BLaER1 treated with 17β-estradiol and CSF1 and Interleukin-3, amounts not matched to agents 10 nM and 100 nM (cell line): ENCODE data around the gene PNPLA3.

ENCODE experiments used
- H3K27ac ChIP-seq, 11 experiments: shearing (Covaris generic); formaldehyde crosslinking; 2 replicates each; pipeline ENCODE4 v1.8.1; 2022
- H3K27me3 ChIP-seq, 11 experiments: shearing (Covaris generic); formaldehyde crosslinking; 2 replicates each; pipeline ENCODE4 v1.8.1; 2022
- H3K36me3 ChIP-seq, 11 experiments: shearing (Covaris generic); formaldehyde crosslinking; 2 replicates each; pipeline ENCODE4 v1.8.1; 2022
- H3K4me1 ChIP-seq, 10 experiments: shearing (Covaris generic); formaldehyde crosslinking; 2 replicates each; pipeline ENCODE4 v1.8.1; 2022
- H3K4me2 ChIP-seq, 11 experiments: shearing (Covaris generic); formaldehyde crosslinking; 2 replicates each; pipeline ENCODE4 v1.8.1; 2022
- H3K4me3 ChIP-seq, 10 experiments: shearing (Covaris generic); formaldehyde crosslinking; 2 replicates each; pipeline ENCODE4 v1.8.1; 2022
- H3K9ac ChIP-seq, 11 experiments: shearing (Covaris generic); formaldehyde crosslinking; 2 replicates each; pipeline ENCODE4 v1.8.1; 2022
- H3K9me3 ChIP-seq, 11 experiments: shearing (Covaris generic); formaldehyde crosslinking; replicated peaks in 1 of 11; 2 replicates each; pipeline ENCODE4 v1.8.1; 2022
- H4K20me1 ChIP-seq, 11 experiments: shearing (Covaris generic); formaldehyde crosslinking; 2 replicates each; pipeline ENCODE4 v1.8.1; 2022
- Cebpa-rat ChIP-seq, 11 experiments: shearing (Covaris generic); IDR thresholded peaks; 2 replicates each; pipeline ENCODE4 v1.8.1; 2022

Gene PNPLA3

GRCh38 chr22:43923631-43924464, at the start of gene PNPLA3:
TSS of gene PNPLA3 (plus strand) at chr22:43923805. CDS start at chr22:43923912, 107 bp downstream.
- H3K4me3 ChIP-seq, result peak within 1 kb of the TSS; percentile 55 to 75 (median 64)
- peaks cover 11 to 19% (median 15%) of the 10 kb centered on the region in 11 experiments; a peak in 20 of 22 replicates for H3K27me3 ChIP-seq
- peak within 1 kb of the TSS in 7 of 11 experiments; percentile 23 to 66 (median 45); a peak in 10 of 22 replicates for H3K27ac ChIP-seq
- no peak for TF ChIP-seq Cebpa-rat (IDR thresholded peaks at IDR 0.05)
- no peaks in the 10 kb centered on the region for H3K36me3 ChIP-seq
- peaks cover 12 to 49% (median 24%) of the 10 kb centered on the region in 10 experiments; a peak in 16 of 20 replicates for H3K4me1 ChIP-seq
- peaks cover 0 to 5% (median 0%) of the 10 kb centered on the region in 11 experiments; a peak in 3 of 22 replicates for H4K20me1 ChIP-seq
- no peaks in the 10 kb centered on the region for H3K9me3 ChIP-seq
- peak within 1 kb of the TSS; percentile 76 to 92 (median 84) for H3K4me2 ChIP-seq
- peak within 1 kb of the TSS; percentile 45 to 73 (median 65); a peak in 20 of 22 replicates for H3K9ac ChIP-seq

- Histone ChIP-seq H3K4me1 (no peaks in the 10 kb centered on the region), H3K4me3 (no peak overlapping the region), H3K4me2 (no peak overlapping the region), H3K27ac (no peak overlapping the region), H3K9me3 (peaks cover 0 to 13% (median 0%) of the 10 kb centered on the region in 11 experiments; a peak in 4 of 22 replicates), H4K20me1 (peaks cover 0 to 6% (median 0%) of the 10 kb centered on the region in 11 experiments; a peak in 2 of 22 replicates), H3K36me3 (no peaks in the 10 kb centered on the region), H3K27me3 (no peaks in the 10 kb centered on the region), H3K9ac (no peak overlapping the region)
- TF ChIP-seq Cebpa-rat (IDR thresholded peaks at IDR 0.05), result no peak
Measured at GRCh38 chr22:43876866-43877509, 46.6 kb upstream of the PNPLA3 start.

GRCh38 chr22:43878079-43878795, 45.4 kb upstream of the PNPLA3 start:
- Histone ChIP-seq H3K9ac (no peak overlapping the region), H3K4me2 (no peak overlapping the region), H3K27ac (no peak overlapping the region), H3K4me3 (no peak overlapping the region), H4K20me1 (peaks cover 0 to 6% (median 0%) of the 10 kb centered on the region in 11 experiments; a peak in 3 of 22 replicates), H3K9me3 (peaks cover 0 to 11% (median 0%) of the 10 kb centered on the region in 11 experiments; a peak in 3 of 22 replicates), H3K36me3 (no peaks in the 10 kb centered on the region), H3K4me1 (no peaks in the 10 kb centered on the region), H3K27me3 (no peaks in the 10 kb centered on the region)
- TF ChIP-seq Cebpa-rat (IDR thresholded peaks at IDR 0.05), result no peak

GRCh38 chr22:43878831-43879550, 44.6 kb upstream of the PNPLA3 start:
- Histone ChIP-seq H3K4me3 (no peak overlapping the region), H4K20me1 (peaks cover 0 to 7% (median 0%) of the 10 kb centered on the region in 11 experiments; a peak in 3 of 22 replicates), H3K4me1 (0 out of 20 replicates have a peak, but pooled peaks cover 0 to under 1% (median 0%) of the 10 kb centered on the region in 10 experiments), H3K9ac (no peak overlapping the region), H3K9me3 (peaks cover 0 to 11% (median 0%) of the 10 kb centered on the region in 11 experiments; a peak in 3 of 22 replicates), H3K27me3 (no peaks in the 10 kb centered on the region), H3K27ac (no peak overlapping the region), H3K4me2 (no peak overlapping the region), H3K36me3 (no peaks in the 10 kb centered on the region)
- no peak for TF ChIP-seq Cebpa-rat (IDR thresholded peaks at IDR 0.05)

GRCh38 chr22:43879901-43880540, 43.6 kb upstream of the PNPLA3 start:
- Histone ChIP-seq H3K36me3 (no peaks in the 10 kb centered on the region), H3K4me1 (peaks cover 0 to 10% (median 2%) of the 10 kb centered on the region in 10 experiments; a peak in 3 of 20 replicates), H3K27me3 (no peaks in the 10 kb centered on the region), H3K4me3 (no peak overlapping the region), H3K9me3 (peaks cover 0 to 6% (median 0%) of the 10 kb centered on the region in 11 experiments; a peak in 2 of 22 replicates), H4K20me1 (peaks cover 0 to 14% (median 0%) of the 10 kb centered on the region in 11 experiments; a peak in 3 of 22 replicates), H3K9ac (no peak overlapping the region), H3K27ac (no peak overlapping the region), H3K4me2 (no peak overlapping the region)
- TF ChIP-seq Cebpa-rat (IDR thresholded peaks at IDR 0.05), result no peak

- Histone ChIP-seq H4K20me1 (peaks cover 0 to 14% (median 0%) of the 10 kb centered on the region in 11 experiments; a peak in 3 of 22 replicates), H3K9me3 (0 out of 22 replicates have a peak, but pooled peaks cover 0 to under 1% (median 0%) of the 10 kb centered on the region in 11 experiments), H3K27ac (no peak overlapping the region), H3K4me2 (no peak overlapping the region), H3K27me3 (no peaks in the 10 kb centered on the region), H3K4me3 (no peak overlapping the region), H3K4me1 (peaks cover 0 to 10% (median 2%) of the 10 kb centered on the region in 10 experiments; a peak in 3 of 20 replicates), H3K9ac (no peak overlapping the region), H3K36me3 (no peaks in the 10 kb centered on the region)
- TF ChIP-seq Cebpa-rat (IDR thresholded peaks at IDR 0.05), result no peak
Measured at GRCh38 chr22:43880541-43880991, 43.0 kb upstream of the PNPLA3 start.

GRCh38 chr22:43881091-43882061, 42.2 kb upstream of the PNPLA3 start:
- Histone ChIP-seq H3K27me3 (no peaks in the 10 kb centered on the region), H3K27ac (no peak overlapping the region), H3K36me3 (no peaks in the 10 kb centered on the region), H3K9me3 (no peaks in the 10 kb centered on the region), H3K4me1 (peaks cover 0 to 10% (median 2%) of the 10 kb centered on the region in 10 experiments; a peak in 3 of 20 replicates), H3K4me2 (no peak overlapping the region), H4K20me1 (peaks cover 0 to 14% (median 0%) of the 10 kb centered on the region in 11 experiments; a peak in 3 of 22 replicates), H3K9ac (no peak overlapping the region), H3K4me3 (no peak overlapping the region)
- no peak for TF ChIP-seq Cebpa-rat (IDR thresholded peaks at IDR 0.05)
